Mononuclear cell (primary cell): ENCODE data around the gene ASPM. TPM values are rescaled to one million over a fixed set of nuclear protein-coding genes. Genes with fewer than 3 reads are reported as not detected.
A peak's percentile ranks its signal among the peaks of the same experiment; 100 is the strongest.

ENCODE experiments used
- H3K27me3 ChIP-seq: 2 replicates; pipeline ENCODE4 v1.6.0; 2011; ENCODE audit warnings: low read length, control low read depth; ENCODE audit not compliant: insufficient read depth
- H3K4me1 ChIP-seq: 2 replicates; pipeline ENCODE4 v1.5.1; 2011; ENCODE audit warnings: mild to moderate bottlenecking, low read length, control low read depth; ENCODE audit not compliant: insufficient read depth
- H3K4me3 ChIP-seq: 2 replicates; pipeline ENCODE4 v1.5.1; 2011; ENCODE audit warnings: mild to moderate bottlenecking, low read length, moderate library complexity
- H3K9me3 ChIP-seq: 2 replicates; pipeline ENCODE4 v1.5.1; 2011; ENCODE audit warnings: low read depth, mild to moderate bottlenecking, control low read depth, low read length
- total RNA-seq: library from RNA; depleted of rRNA; stranded (reverse); fragments of >200 nt; gene quantifications from one replicate; pipeline ENCODE4 v1.2.3, GENCODE V29; 2012

The ASPM gene, protein sequence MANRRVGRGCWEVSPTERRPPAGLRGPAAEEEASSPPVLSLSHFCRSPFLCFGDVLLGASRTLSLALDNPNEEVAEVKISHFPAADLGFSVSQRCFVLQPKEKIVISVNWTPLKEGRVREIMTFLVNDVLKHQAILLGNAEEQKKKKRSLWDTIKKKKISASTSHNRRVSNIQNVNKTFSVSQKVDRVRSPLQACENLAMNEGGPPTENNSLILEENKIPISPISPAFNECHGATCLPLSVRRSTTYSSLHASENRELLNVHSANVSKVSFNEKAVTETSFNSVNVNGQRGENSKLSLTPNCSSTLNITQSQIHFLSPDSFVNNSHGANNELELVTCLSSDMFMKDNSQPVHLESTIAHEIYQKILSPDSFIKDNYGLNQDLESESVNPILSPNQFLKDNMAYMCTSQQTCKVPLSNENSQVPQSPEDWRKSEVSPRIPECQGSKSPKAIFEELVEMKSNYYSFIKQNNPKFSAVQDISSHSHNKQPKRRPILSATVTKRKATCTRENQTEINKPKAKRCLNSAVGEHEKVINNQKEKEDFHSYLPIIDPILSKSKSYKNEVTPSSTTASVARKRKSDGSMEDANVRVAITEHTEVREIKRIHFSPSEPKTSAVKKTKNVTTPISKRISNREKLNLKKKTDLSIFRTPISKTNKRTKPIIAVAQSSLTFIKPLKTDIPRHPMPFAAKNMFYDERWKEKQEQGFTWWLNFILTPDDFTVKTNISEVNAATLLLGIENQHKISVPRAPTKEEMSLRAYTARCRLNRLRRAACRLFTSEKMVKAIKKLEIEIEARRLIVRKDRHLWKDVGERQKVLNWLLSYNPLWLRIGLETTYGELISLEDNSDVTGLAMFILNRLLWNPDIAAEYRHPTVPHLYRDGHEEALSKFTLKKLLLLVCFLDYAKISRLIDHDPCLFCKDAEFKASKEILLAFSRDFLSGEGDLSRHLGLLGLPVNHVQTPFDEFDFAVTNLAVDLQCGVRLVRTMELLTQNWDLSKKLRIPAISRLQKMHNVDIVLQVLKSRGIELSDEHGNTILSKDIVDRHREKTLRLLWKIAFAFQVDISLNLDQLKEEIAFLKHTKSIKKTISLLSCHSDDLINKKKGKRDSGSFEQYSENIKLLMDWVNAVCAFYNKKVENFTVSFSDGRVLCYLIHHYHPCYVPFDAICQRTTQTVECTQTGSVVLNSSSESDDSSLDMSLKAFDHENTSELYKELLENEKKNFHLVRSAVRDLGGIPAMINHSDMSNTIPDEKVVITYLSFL (N-terminal part only)
- total RNA-seq, result 0.84 TPM

GRCh38 chr1:197146101-197147095, at the start of gene ASPM:
TSS of gene ASPM (minus strand) at chr1:197146669. CDS start at chr1:197146437, 232 bp downstream.
- Histone ChIP-seq H3K4me3 (peak within 1 kb of the TSS; percentile 83), H3K4me1 (peaks cover 20% of the 10 kb centered on the region), H3K9me3 (no peaks in the 10 kb centered on the region), H3K27me3 (no peaks in the 10 kb centered on the region)

DNA sequence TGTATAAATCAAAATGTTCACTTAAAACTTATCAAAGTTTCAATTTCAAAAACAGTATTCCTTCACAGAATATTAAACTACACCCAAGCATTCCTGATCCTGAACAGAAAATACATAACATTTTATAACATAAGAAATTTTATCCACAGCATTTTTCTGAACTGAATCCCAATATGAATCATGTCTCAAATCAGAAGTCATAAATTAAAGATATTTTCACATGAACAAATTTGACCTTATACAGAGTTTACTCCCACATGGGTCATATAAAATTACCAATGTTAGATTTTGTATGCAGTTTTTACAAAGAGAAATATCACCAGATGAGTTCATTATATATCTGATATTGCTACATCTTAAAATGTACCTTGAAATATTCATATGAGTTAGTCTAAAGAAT, 48.6 kb upstream of the ASPM start:
- Histone ChIP-seq H3K4me1 (peaks cover 18% of the 10 kb centered on the region), H3K9me3 (no peaks in the 10 kb centered on the region), H3K4me3 (no peak overlapping the region), H3K27me3 (no peaks in the 10 kb centered on the region)

DNA sequence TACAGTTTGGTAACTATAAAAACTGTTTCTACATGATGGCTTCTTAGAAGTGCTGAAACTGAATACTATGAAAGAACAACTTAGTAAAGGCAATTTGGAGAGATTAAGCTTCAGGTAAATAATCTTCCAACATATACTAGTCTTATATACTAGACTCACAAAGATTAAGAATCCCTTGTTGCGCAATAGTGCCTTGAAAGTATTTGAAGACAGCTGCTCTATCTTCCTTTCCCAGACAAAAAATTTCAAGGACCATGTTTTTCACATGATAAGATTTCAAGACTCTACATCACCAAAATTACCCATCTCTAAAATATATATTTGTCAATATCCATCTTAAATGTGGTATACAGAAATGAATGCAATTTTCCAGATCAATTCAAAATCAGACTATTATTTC, 37.7 kb upstream of the ASPM start:
- no peak overlapping the region for H3K4me3 ChIP-seq
- no peaks in the 10 kb centered on the region for H3K4me1 ChIP-seq
- no peaks in the 10 kb centered on the region for H3K9me3 ChIP-seq
- no peaks in the 10 kb centered on the region for H3K27me3 ChIP-seq

DNA sequence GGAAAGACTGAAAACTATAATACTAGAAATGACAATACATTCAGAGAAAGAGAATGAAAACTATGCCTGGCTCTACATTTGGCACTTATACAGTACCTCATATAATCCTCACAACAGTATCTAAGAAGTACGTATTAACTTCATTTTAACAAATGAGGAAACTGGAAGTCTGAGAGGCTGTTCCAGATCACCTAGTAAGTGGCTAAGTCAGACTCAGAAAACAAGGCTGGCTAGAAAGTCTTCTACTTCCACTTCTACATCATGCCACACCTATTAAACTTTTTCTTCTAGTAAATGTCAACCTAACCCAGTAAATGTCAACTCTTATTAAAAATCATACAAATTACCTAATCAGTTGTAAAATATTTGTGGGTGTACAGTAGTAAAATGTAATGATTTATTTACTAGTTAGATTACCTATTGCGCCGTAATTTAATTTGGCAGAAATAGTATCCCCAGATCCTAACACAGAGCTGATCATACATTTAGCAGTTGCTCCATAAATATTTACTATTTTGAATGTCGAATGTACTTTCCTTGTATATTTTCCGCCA, 36.8 kb upstream of the ASPM start:
- no peaks in the 10 kb centered on the region for H3K27me3 ChIP-seq
- no peaks in the 10 kb centered on the region for H3K4me1 ChIP-seq
- no peak overlapping the region for H3K4me3 ChIP-seq
- no peaks in the 10 kb centered on the region for H3K9me3 ChIP-seq

DNA sequence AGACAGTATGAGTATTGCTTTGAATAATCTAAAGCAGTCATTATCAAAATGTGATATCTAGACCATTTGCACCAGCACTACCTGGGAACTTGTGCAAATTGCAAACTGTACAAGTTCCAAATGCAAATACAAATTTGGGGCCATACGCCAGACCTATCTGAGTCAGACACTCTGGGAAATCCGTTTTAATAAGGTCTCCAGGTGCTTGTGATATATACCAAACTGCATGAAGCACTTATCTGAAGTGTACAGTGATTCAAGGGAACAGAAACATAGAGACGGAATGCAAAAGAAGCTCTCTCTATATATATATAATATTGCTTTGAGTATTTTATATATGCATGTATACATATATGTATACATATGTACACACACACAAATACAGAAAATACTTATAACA, 36.2 kb upstream of the ASPM start:
- Histone ChIP-seq H3K27me3 (no peaks in the 10 kb centered on the region), H3K4me3 (no peak overlapping the region), H3K4me1 (no peaks in the 10 kb centered on the region), H3K9me3 (no peaks in the 10 kb centered on the region)

DNA sequence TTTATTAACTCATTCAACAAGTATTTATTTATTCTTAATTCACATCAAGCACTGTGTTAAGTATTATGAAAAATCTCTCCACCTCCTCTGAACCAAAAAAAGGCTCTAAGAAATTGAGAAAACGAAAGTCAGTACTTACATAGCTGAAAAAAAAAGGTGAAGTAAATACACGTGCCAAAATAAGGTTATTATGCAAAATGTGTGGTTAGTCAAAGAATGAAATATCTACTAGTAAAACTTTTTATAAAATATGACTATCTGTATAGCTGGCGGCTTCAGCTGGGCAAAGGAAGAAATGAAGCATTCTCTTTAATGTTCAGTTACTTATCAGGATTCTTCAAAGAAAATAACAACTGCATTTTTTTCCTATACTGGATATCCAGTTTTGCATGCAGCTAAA, 35.5 kb upstream of the ASPM start:
- Histone ChIP-seq H3K9me3 (no peaks in the 10 kb centered on the region), H3K4me3 (no peak overlapping the region), H3K27me3 (no peaks in the 10 kb centered on the region), H3K4me1 (no peaks in the 10 kb centered on the region)

- no peak overlapping the region for H3K4me3 ChIP-seq
- H3K9me3 ChIP-seq, result no peaks in the 10 kb centered on the region
- no peaks in the 10 kb centered on the region for H3K27me3 ChIP-seq
- no peaks in the 10 kb centered on the region for H3K4me1 ChIP-seq
Measured at GRCh38 chr1:197180252-197180878, 33.9 kb upstream of the ASPM start.

GRCh38 chr1:197178998-197179397, 32.5 kb upstream of the ASPM start:
- Histone ChIP-seq H3K9me3 (no peaks in the 10 kb centered on the region), H3K4me3 (no peak overlapping the region), H3K27me3 (no peaks in the 10 kb centered on the region), H3K4me1 (no peaks in the 10 kb centered on the region)

GRCh38 chr1:197174818-197175217, 28.3 kb upstream of the ASPM start:
- Histone ChIP-seq H3K9me3 (no peaks in the 10 kb centered on the region), H3K4me3 (no peak overlapping the region), H3K4me1 (no peaks in the 10 kb centered on the region), H3K27me3 (no peaks in the 10 kb centered on the region)

DNA sequence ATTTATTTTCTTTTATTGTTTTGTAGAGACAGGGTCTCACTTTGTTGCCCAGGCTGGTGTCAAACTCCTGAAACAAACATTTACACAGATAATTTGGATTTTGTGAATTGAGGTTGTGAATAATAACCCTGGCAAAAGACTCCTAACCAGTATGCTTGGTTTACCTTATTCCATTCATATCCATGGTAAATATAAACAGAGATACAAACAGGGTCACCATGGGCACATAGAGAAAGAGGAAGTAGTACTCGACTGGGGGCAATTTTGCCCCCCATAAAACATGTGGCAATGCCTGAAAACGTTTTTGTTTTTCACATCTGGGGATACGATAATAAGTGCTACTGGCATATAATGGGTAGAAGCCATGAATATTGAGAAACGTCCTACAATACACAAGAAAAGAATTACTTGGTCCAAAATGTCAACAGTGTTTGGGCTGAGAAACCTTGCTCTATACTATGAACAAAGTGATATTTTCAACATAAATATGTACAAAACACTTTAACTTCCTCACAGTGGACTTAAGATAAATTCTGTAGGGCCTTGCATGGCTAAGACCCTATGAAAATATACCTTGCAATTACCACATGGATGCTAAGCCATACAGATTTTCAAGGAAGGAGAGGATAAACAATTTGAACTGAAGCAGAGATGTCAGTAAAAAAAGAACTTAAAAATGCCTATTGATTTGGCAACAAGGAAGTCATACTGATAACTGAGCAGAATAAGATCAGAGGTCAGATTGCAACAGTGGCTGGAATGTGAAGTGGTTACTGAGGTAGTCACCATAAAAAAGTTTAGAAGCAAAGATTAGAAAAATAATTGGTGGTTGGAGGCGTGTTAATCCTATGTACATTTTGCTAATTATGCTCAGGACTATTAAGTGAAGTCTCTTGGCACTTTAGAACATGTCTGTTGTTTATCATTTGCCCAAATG, 27.4 kb upstream of the ASPM start:
- no peaks in the 10 kb centered on the region for H3K27me3 ChIP-seq
- no peaks in the 10 kb centered on the region for H3K4me1 ChIP-seq
- H3K4me3 ChIP-seq, result no peak overlapping the region
- H3K9me3 ChIP-seq, result no peaks in the 10 kb centered on the region

DNA sequence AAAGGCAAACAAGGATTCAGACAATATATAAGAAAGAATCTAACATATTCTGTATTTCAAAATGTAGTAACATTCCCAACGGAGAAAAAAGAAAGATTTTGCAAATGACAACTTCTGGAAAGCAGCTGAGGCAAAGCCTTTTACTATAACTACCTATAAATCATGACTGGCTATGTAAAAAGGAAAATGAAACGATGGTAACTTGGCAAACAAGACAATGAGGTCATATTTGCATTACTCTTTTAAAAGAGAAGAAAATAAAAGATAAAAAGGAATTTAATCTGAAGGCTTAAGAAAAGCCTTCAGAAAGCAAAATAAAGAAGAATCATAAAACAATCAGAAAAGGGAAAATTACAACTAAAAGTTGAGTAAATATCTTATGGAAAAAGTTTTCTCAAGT, 25.1 kb upstream of the ASPM start:
- no peaks in the 10 kb centered on the region for H3K4me1 ChIP-seq

GRCh38 chr1:197170538-197170937, 24.1 kb upstream of the ASPM start:
- H3K27me3 ChIP-seq, result no peaks in the 10 kb centered on the region
- no peaks in the 10 kb centered on the region for H3K4me1 ChIP-seq
- H3K9me3 ChIP-seq, result no peaks in the 10 kb centered on the region
- no peak overlapping the region for H3K4me3 ChIP-seq

More for the DNA sequence above, 25.1 kb upstream of the ASPM start:
- Histone ChIP-seq H3K27me3 (no peaks in the 10 kb centered on the region), H3K4me3 (no peak overlapping the region), H3K9me3 (no peaks in the 10 kb centered on the region)
